SK-N-MC (cell line): ENCODE results near the gene ALG6.
"Not testable (repeated sequence)": the region's sequence is repeated elsewhere in the genome, so short reads cannot be mapped to it uniquely, and the experiment has no call there.

Experiments
- DNase-seq: peaks from one replicate; pipeline ENCODE4 v3.0.0-alpha.2; 2011; ENCODE audit warnings: low read depth, low spot score
- H3K27ac ChIP-seq: fragments of 200-600 bp; sonication (generic); 2 replicates; pipeline ENCODE4 v1.5.1; 2016; ENCODE audit warnings: mixed run types
- H3K36me3 ChIP-seq: fragments of 200-600 bp; sonication (generic); 2 replicates; pipeline ENCODE4 v1.6.1; 2017; ENCODE audit warnings: antibody characterized with exemption, low read length, mixed read lengths; ENCODE audit not compliant: insufficient read depth
- H3K4me3 ChIP-seq: fragments of 200-600 bp; sonication (generic); 2 replicates; pipeline ENCODE4 v1.5.1; 2016
- H3K9ac ChIP-seq: fragments of 200-600 bp; sonication (generic); 2 replicates; pipeline ENCODE4 v1.8.0; 2017; ENCODE audit warnings: mixed run types, mixed read lengths; ENCODE audit not compliant: insufficient read length
- H3K9me3 ChIP-seq: fragments of 200-600 bp; sonication (generic); 2 replicates; pipeline ENCODE4 v1.6.1; 2017; ENCODE audit warnings: low read depth, mild to moderate bottlenecking, antibody characterized with exemption, low read length, moderate library complexity, mixed read lengths
- EZH2 ChIP-seq: fragments of 200-600 bp; sonication (generic); IDR thresholded peaks from one replicate; pipeline ENCODE4 v1.6.1; 2017; ENCODE audit warnings: antibody characterized with exemption
- FOXP2 ChIP-seq: optimal IDR thresholded peaks from 2 replicates; pipeline ENCODE3; 2011; ENCODE audit warnings: mild to moderate bottlenecking, moderate library complexity; ENCODE audit not compliant: insufficient read depth; ENCODE audit errors: extremely low read length, control extremely low read depth
- POLR2AphosphoS5 ChIP-seq: IDR thresholded peaks from 2 replicates; pipeline ENCODE4 v1.6.1; 2012; ENCODE audit warnings: mild to moderate bottlenecking, low read depth, low read length, borderline replicate concordance

Gene ALG6

DNA sequence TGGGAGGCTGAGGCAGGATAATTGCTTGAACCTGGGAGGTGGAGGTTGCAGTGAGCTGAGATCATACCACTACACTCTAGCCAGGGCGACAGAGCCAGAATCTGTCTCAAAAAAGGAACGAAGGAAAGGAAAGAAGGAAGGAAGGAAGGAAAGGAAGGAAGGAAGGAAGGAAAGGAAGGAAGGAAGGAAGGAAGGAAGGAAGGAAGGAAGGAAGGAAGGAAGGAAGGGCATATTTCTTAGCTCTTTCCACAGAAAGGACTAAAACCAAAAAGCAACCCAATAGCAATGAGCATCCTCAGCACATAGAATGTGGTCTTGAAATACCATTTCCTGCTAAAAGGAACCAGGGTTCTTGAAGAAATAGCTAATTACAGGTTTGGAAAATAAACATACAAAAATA is 11.2 kb upstream of the ALG6 start:
- not testable (repeated sequence) for H3K9ac ChIP-seq, H3K36me3 ChIP-seq, H3K4me3 ChIP-seq, H3K9me3 ChIP-seq
- peak overlapping the region; percentile 86 for H3K27ac ChIP-seq
- TF ChIP-seq POLR2AphosphoS5, result 0 out of 2 replicates have a peak, but pooled peaks have one; percentile 28
- DNase-seq, result peak; percentile 79

DNA sequence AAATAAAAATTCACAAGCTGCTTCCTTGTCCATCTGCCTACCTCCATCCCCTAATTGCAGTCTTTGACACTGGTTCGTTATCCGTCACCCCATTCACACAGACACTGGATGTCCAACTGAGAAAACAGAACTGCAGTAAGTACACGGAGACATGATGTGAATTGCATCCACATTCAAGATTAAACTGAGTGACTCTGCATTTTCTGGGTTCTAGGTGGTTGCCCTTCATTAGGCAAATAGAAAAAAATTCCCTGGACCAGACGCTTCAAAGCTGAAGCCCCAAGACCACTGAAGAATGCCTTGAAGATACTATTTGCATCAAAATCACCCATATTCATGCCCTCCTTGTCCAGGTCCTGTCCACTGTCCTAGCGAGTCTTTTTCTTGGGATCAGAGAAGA is 7.9 kb upstream of the ALG6 start:
- TF ChIP-seq POLR2AphosphoS5, result no peak
- TF ChIP-seq FOXP2, result no peak
- TF ChIP-seq EZH2, result no peak
- no peak overlapping the region for H3K27ac ChIP-seq
- no peak overlapping the region for H3K4me3 ChIP-seq
- no peak for DNase-seq
- H3K36me3 ChIP-seq, result no peaks in the 10 kb centered on the region
- no peak overlapping the region for H3K9ac ChIP-seq
- no peaks in the 10 kb centered on the region; the same call in 1 of the 2 replicates for H3K9me3 ChIP-seq

DNA sequence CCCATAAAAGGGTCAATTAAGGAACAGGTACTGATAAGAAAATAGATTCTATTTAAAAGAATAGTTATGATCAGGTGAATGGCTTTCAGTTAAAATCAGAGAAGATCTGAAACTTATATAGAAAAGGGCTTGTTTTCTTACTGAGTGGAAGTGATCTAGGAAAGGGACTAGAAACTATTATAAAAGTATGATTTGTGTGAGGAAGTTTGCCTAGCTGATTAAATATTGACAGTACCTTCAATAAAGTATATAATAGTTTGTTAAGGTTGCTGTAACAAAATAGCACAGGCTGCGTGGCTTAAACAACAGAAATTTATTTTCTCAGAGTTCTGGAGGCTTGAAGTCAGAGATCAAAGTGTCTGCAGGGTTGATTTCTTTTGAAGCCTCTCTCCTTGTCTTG is 5.4 kb upstream of the ALG6 start:
- H3K9me3 ChIP-seq, result no peaks in the 10 kb centered on the region
- H3K36me3 ChIP-seq, result no peaks in the 10 kb centered on the region
- no peak overlapping the region for H3K4me3 ChIP-seq
- no peak for TF ChIP-seq FOXP2
- TF ChIP-seq POLR2AphosphoS5, result no peak
- DNase-seq, result no peak
- no peak overlapping the region for H3K27ac ChIP-seq
- H3K9ac ChIP-seq, result no peak overlapping the region

DNA sequence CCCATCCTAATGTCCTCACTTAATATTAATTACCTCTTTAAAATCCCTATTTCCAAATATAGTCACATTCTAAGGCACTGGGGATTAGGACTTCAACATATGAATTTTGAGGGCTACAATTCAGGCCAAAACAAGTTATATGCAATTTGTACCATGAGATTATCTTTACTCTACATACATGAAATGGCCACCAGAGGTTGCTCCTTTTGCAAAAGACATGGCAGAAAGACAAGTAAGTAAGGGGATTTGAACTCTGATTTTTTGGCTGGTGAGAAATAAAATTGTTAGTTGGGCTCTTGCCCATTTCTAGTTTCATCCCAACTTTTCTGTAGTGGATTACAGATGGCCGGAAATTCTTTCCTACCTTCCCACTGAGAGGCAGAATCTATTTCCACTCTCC is 4.8 kb upstream of the ALG6 start:
- no peak for DNase-seq
- Histone ChIP-seq H3K9ac (no peak overlapping the region), H3K4me3 (no peak overlapping the region), H3K9me3 (no peaks in the 10 kb centered on the region), H3K27ac (no peak overlapping the region), H3K36me3 (no peaks in the 10 kb centered on the region)
- TF ChIP-seq EZH2, result no peak
- TF ChIP-seq FOXP2, result no peak
- TF ChIP-seq POLR2AphosphoS5, result no peak

DNA sequence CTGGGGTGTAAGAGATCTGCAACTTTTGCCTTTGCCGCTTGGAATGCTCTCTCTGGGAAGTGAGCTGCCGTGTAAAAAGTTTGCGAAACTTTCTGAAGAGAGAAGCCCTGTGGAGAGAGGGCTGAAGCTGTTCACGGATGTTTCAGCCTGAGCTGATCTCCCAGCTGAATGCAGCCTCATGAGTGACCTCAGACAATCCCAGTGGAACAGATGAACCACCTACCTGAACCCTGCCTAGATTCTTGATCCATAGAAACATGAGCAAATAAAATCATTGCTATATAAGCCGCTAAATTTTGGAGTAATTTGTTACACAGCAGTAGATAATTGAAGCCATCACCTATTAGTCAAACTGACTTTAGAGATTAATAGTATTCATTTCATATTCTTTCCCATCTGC is 4.4 kb upstream of the ALG6 start:
- Histone ChIP-seq H3K36me3 (no peaks in the 10 kb centered on the region), H3K4me3 (no peak overlapping the region), H3K9ac (no peak overlapping the region), H3K9me3 (no peaks in the 10 kb centered on the region), H3K27ac (no peak overlapping the region)
- no peak for DNase-seq
- TF ChIP-seq EZH2, result no peak
- TF ChIP-seq POLR2AphosphoS5, result no peak
- TF ChIP-seq FOXP2, result no peak

DNA sequence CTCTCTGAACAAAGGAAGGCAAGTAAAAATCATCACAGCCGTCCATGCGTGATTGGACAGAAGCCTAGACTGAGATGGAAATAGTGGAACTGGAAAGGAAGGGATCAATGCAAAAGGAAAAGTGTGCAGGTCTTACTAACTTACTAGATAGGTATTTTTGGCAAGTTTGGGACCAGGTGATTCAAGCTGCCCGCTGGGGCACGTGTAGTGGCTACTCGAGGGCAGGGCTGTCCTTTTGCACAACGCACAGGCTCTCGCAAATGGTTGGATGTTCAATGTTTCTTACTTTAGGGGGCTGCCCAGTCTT is 566 bp upstream of the ALG6 start:
- DNase-seq, result no peak
- no peak for TF ChIP-seq EZH2
- TF ChIP-seq FOXP2, result no peak
- TF ChIP-seq POLR2AphosphoS5, result no peak
- H3K27ac ChIP-seq, result peak overlapping the region; percentile 81
- H3K9me3 ChIP-seq, result no peaks in the 10 kb centered on the region
- peaks cover 14% of the 10 kb centered on the region for H3K36me3 ChIP-seq
- H3K9ac ChIP-seq, result peak overlapping the region; percentile 24
- H3K4me3 ChIP-seq, result peak overlapping the region; percentile 85

DNA sequence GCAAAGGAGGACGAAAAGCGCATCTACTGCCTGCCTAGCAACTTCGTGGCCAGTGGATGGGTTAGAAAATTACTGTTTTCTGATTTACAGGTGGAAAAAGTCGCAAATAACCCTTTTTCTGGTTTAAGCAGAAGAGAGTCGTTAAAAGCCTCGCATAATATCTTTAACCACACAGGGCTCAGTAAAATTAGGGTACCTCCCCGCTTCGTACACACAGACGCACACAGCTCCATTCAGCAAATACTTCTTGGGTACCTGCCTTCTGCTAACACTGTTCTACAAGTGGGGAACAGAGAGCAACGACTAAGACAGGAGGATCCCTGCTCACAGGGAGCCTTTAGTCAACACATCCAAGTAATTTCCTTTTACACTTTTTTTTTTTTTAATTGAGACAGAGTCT is 704 bp downstream of the ALG6 start:
- H3K27ac ChIP-seq, result no peak overlapping the region; the same call in 1 of the 2 replicates

DNA sequence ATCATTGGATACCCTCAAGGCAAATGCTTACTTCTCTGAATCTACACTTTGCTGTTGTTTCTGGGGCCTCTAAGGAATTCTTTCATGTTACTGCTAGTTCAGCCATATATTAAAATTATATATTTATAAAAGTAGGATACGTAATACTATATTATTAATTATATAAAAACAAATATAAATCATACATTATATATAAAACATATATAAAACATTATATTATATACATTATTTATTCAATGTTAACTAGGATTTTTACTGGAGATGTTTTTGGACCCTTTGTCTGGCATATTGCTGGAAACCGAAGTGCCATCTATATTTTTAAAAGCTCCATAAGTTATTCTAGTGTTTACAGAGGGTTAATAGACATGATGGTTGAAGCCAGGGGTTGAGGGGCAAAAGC is 12.2 kb downstream of the ALG6 start:
- H3K9me3 ChIP-seq, result no peaks in the 10 kb centered on the region; the same call in 1 of the 2 replicates
- no peak overlapping the region for H3K4me3 ChIP-seq
- DNase-seq, result no peak
- H3K9ac ChIP-seq, result no peak overlapping the region
- H3K27ac ChIP-seq, result no peak overlapping the region
- H3K36me3 ChIP-seq, result peaks cover 72% of the 10 kb centered on the region
- TF ChIP-seq FOXP2 (no peak), POLR2AphosphoS5 (no peak), EZH2 (no peak)

More for the DNA sequence above, 704 bp downstream of the ALG6 start:
- Histone ChIP-seq H3K9ac (peak overlapping the region; percentile 96), H3K9me3 (no peaks in the 10 kb centered on the region), H3K36me3 (peaks cover 22% of the 10 kb centered on the region), H3K4me3 (peak overlapping the region; percentile 85)
- TF ChIP-seq POLR2AphosphoS5 (no peak), FOXP2 (no peak), EZH2 (no peak)
- DNase-seq, result no peak

DNA sequence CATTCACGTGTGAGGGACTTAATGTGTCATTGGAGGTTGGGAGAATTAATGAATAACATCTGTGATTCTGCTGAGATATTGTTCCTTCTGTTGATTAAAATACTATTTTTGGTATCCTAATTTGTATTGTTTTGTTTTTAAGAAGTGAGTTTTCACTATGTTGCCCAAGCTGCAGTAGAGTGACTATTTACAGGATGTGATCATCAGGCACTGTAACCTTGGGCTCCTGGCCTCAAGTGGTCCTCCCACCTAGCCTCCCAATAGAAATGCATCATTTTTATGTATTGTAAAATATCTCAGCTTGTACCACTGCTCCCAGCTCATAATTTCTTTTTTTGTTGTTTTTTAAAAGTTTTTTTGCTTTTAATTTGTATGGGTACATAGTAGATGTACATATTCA is 14.3 kb downstream of the ALG6 start:
- Histone ChIP-seq H3K27ac (no peak overlapping the region), H3K36me3 (peaks cover 56% of the 10 kb centered on the region), H3K9ac (no peak overlapping the region), H3K4me3 (no peak overlapping the region), H3K9me3 (no peaks in the 10 kb centered on the region; the same call in 1 of the 2 replicates)
- DNase-seq, result no peak
- TF ChIP-seq POLR2AphosphoS5 (no peak), FOXP2 (no peak), EZH2 (no peak)
